Caco-2 (cell line): ENCODE data around the gene SHROOM3. TPM values are rescaled to one million over a fixed set of nuclear protein-coding genes. Genes with fewer than 3 reads are reported as not detected.

Source experiments
- BruUV-seq: library from RNA; stranded (reverse); fragments of 400-500 nt; replicated peaks from 2 replicates; lab custom pipeline; 2021; lab: Mats Ljungman, UMichigan
- CTCF ChIA-PET: fragments of 300-600 bp; sonication (Branson Sonifier 250); formaldehyde crosslinking; loops from one replicate; lab custom pipeline; 2022; ENCODE audit warnings: antibody characterized with exemption; lab: Charles Lee
- POLR2A ChIA-PET: fragments of 300-600 bp; sonication (Branson Sonifier 250); formaldehyde crosslinking; loops from one replicate; lab custom pipeline; 2022; ENCODE audit warnings: antibody characterized with exemption; lab: Charles Lee
- DNase-seq, 2 experiments: peaks; one replicate each; pipeline versions ENCODE4 v3.0.0 to v3.0.0-alpha.2; 2020 to 2022
- H3K27me3 ChIP-seq: replicated peaks from 2 replicates; pipeline ENCODE4 v1.6.0; 2011; ENCODE audit warnings: low read length; ENCODE audit not compliant: control insufficient read depth, insufficient read depth
- H3K36me3 ChIP-seq: 2 replicates; pipeline ENCODE4 v1.5.1; 2011; ENCODE audit warnings: low read length; ENCODE audit not compliant: control insufficient read depth, insufficient read depth
- H3K4me1 ChIP-seq: fragments of 250-450 bp; sonication (Bioruptor Pico); 2 replicates; pipeline ENCODE4 v1.5.1; 2020; ENCODE audit warnings: mild to moderate bottlenecking
- H3K4me3 ChIP-seq: 2 replicates; pipeline ENCODE4 v1.5.1; 2011; ENCODE audit warnings: low read depth, mild to moderate bottlenecking, control low read depth, low read length
- H3K9me3 ChIP-seq: fragments of 250-450 bp; sonication (Bioruptor Pico); 2 replicates; pipeline ENCODE4 v1.5.1; 2020; ENCODE audit warnings: mild to moderate bottlenecking, moderate library complexity
- H3K27ac Mint-ChIP-seq: one replicate; pipeline ENCODE4 v1.8.0; 2022; ENCODE audit warnings: mixed read lengths; ENCODE audit not compliant: unreplicated experiment
- H3K27me3 Mint-ChIP-seq: one replicate; pipeline ENCODE4 v1.8.0; 2022; ENCODE audit warnings: mixed read lengths; ENCODE audit not compliant: insufficient read depth, unreplicated experiment
- H3K36me3 Mint-ChIP-seq: one replicate; pipeline ENCODE4 v1.8.0; 2022; ENCODE audit warnings: mild to moderate bottlenecking, mixed read lengths; ENCODE audit not compliant: insufficient read depth, unreplicated experiment
- H3K4me1 Mint-ChIP-seq: one replicate; pipeline ENCODE4 v1.8.0; 2022; ENCODE audit warnings: low read depth, mixed read lengths; ENCODE audit not compliant: unreplicated experiment
- H3K4me3 Mint-ChIP-seq: one replicate; pipeline ENCODE4 v1.8.0; 2022; ENCODE audit warnings: mild to moderate bottlenecking, moderate library complexity, mixed read lengths; ENCODE audit not compliant: unreplicated experiment
- H3K9me3 Mint-ChIP-seq: one replicate; pipeline ENCODE4 v1.8.0; 2022; ENCODE audit warnings: mixed read lengths; ENCODE audit not compliant: unreplicated experiment
- intact Hi-C: fragments of 100-400 bp; cut with micrococcal nuclease; formaldehyde crosslinking; loops from one replicate; pipeline ENCODE4 v1.10.0; 2022; ENCODE audit not compliant: unreplicated experiment
- total RNA-seq: library from RNA; stranded (reverse); gene quantifications from 2 replicates; pipeline ENCODE4 v1.2.3, GENCODE V29; 2022
- TF ChIP-seq, protein P1 (sequence below), 2 experiments: fragments of 200-600 bp in 1 of 2; IDR thresholded peaks; 1 replicate in 1 of 2; 2 replicates in 1 of 2; pipeline versions ENCODE4 v1.5.1 to v1.8.0; 2011 to 2022; ENCODE audit warnings: antibody characterized with exemption in 1 of 2, control low read depth in 1 of 2, inconsistent platforms in 1 of 2, low read depth in 1 of 2, low read length in 1 of 2, mild to moderate bottlenecking in 1 of 2, moderate library complexity in 1 of 2; ENCODE audit not compliant: insufficient read depth in 1 of 2, severe bottlenecking in 1 of 2, unreplicated experiment in 1 of 2

The SHROOM3 gene
- total RNA-seq, 1 experiment from 2014 or later: 16.3 TPM

DNA sequence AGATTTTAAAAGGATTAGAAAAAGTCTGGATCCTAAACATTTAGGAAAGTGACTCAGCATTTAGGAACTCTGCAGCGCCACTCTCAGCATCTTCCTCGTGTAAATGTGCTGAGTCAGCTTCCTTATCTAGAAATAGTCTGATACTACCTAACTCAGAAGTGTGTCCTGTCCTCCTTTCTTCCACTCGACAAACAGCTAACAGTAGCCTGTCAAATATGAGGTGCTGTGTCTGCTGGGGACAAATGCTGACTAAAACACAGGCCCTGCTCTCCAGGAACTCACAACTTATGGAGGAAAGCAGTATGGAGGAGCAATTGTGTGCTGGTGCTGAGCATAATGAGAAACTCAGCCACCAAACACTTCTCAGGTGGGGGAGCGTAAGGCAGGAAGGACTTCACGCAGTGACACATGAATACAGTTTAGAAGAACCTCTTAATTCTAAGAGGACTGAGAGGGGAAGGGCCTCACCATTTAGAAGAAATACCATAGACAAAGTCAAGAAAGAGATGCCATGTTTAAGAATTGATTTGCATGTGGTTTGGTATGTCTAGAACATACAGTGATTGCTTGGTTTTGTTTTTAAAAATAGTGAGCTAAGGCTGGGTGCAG is 337.6 kb downstream of the SHROOM3 start:
- Mint-ChIP-seq H3K36me3 (peaks cover 42% of the 10 kb centered on the region), H3K27me3 (no peaks in the 10 kb centered on the region), H3K4me3 (no peak overlapping the region), H3K4me1 (peaks cover 6% of the 10 kb centered on the region), H3K9me3 (no peaks in the 10 kb centered on the region), H3K27ac (peak overlapping the region; percentile 11)
- TF ChIP-seq, protein P1, sequence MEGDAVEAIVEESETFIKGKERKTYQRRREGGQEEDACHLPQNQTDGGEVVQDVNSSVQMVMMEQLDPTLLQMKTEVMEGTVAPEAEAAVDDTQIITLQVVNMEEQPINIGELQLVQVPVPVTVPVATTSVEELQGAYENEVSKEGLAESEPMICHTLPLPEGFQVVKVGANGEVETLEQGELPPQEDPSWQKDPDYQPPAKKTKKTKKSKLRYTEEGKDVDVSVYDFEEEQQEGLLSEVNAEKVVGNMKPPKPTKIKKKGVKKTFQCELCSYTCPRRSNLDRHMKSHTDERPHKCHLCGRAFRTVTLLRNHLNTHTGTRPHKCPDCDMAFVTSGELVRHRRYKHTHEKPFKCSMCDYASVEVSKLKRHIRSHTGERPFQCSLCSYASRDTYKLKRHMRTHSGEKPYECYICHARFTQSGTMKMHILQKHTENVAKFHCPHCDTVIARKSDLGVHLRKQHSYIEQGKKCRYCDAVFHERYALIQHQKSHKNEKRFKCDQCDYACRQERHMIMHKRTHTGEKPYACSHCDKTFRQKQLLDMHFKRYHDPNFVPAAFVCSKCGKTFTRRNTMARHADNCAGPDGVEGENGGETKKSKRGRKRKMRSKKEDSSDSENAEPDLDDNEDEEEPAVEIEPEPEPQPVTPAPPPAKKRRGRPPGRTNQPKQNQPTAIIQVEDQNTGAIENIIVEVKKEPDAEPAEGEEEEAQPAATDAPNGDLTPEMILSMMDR (IDR thresholded peaks at IDR 0.05; ENCODE audit: insufficient read depth in 1 of 2, low read depth in 1 of 2, low read length in 1 of 2, severe bottlenecking in 1 of 2, unreplicated experiment in 1 of 2): no peak
- no TSS peak for BruUV-seq
- peaks cover 19% of the 10 kb centered on the region for H3K4me1 ChIP-seq
- peaks cover 3% of the 10 kb centered on the region for H3K36me3 ChIP-seq
- ChIA-PET POLR2A (no interaction called here), CTCF (no interaction called here)
- no peak for DNase-seq
- intact Hi-C loops: no loop called here
- no peak overlapping the region for H3K4me3 ChIP-seq
- no peaks in the 10 kb centered on the region for H3K9me3 ChIP-seq
- no peaks in the 10 kb centered on the region for H3K27me3 ChIP-seq

DNA sequence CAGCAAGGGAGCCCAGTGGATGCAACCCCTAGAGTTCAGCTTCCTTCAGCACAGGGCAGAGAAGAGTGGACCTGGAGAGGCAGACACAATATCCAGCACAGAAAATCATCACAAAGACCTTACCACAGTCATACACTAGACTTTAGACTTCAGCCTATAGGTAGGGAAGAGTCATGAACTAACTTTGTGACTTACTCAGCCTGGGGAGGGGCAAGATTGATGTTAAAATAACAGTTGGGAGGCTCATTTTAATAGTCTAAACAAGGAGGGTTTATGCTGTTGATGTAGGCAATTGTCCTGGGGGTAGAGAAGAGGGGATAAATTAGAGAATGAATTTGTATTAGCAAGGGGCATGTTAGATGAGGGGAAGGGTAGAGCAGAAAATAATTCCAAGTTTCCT is 338.7 kb downstream of the SHROOM3 start:
- H3K27ac Mint-ChIP-seq: no peak overlapping the region
- CTCF ChIA-PET: interaction anchor here (1.1 kb wide), 1 partner anchor 151 kb away, joined by 4 read pairs; no protein-coding TSS in a partner anchor
- Histone ChIP-seq H3K27me3 (no peaks in the 10 kb centered on the region), H3K9me3 (no peaks in the 10 kb centered on the region), H3K36me3 (peaks cover 3% of the 10 kb centered on the region), H3K4me1 (peaks cover 9% of the 10 kb centered on the region), H3K4me3 (no peak overlapping the region)
- no peaks in the 10 kb centered on the region for H3K9me3 Mint-ChIP-seq
- no peaks in the 10 kb centered on the region for H3K4me1 Mint-ChIP-seq
- POLR2A ChIA-PET: no interaction called here
- DNase-seq: no peak
- intact Hi-C loops: no loop called here
- BruUV-seq: no TSS peak
- no peaks in the 10 kb centered on the region for H3K27me3 Mint-ChIP-seq
- TF ChIP-seq, protein P1 (IDR thresholded peaks at IDR 0.05; ENCODE audit: insufficient read depth in 1 of 2, low read depth in 1 of 2, low read length in 1 of 2, severe bottlenecking in 1 of 2, unreplicated experiment in 1 of 2): no peak
- peaks cover 44% of the 10 kb centered on the region for H3K36me3 Mint-ChIP-seq
- no peak overlapping the region for H3K4me3 Mint-ChIP-seq

DNA sequence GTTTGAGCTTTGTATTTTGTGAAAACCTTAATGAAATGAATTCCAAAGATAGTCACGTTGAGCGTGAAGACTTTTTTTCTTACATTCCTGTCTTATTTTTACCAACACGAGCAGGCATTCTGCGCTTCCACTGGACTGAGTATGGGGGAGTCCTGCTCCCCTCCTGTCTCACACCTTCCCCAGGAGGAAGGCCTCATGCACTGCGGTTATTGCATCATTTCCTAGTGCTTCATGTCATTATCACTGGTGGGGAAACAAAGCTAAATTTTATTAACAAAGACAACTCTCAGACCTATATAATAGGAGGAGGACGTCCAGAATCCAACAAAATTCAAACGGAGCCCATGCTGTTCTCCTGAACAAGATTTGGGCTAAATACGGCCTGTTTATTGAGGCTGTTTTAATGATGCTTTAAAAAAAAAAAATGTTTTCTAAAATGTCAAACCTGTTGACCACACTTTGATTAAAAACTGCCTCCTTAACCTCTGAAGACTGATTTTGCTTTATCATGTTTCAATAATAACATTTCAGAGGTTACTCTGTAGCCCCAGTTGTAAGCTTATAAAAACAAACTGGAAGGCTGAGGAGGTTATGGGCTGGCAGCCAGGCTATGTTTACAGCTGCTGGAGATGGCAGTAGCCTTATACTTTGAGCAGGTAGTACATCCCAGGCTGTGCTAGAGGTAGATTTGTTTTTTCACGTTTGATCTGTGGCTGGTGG is 344.9 kb downstream of the SHROOM3 start:
- no peak for DNase-seq
- Mint-ChIP-seq H3K36me3 (peaks cover 22% of the 10 kb centered on the region), H3K27me3 (no peaks in the 10 kb centered on the region), H3K27ac (peak overlapping the region; percentile 22), H3K9me3 (no peaks in the 10 kb centered on the region), H3K4me1 (peaks cover 13% of the 10 kb centered on the region), H3K4me3 (no peak overlapping the region)
- peaks cover 22% of the 10 kb centered on the region for H3K4me1 ChIP-seq
- H3K27me3 ChIP-seq: no peaks in the 10 kb centered on the region
- no peaks in the 10 kb centered on the region for H3K9me3 ChIP-seq
- no peaks in the 10 kb centered on the region for H3K36me3 ChIP-seq
- no TSS peak for BruUV-seq
- CTCF ChIA-PET: no interaction called here
- TF ChIP-seq, protein P1 (IDR thresholded peaks at IDR 0.05; ENCODE audit: insufficient read depth in 1 of 2, low read depth in 1 of 2, low read length in 1 of 2, severe bottlenecking in 1 of 2, unreplicated experiment in 1 of 2): no peak
- intact Hi-C loops: loop anchor here (5.0 kb wide), 2 partner anchors 77 to 117 kb away; partner anchors contain the start of gene SOWAHB
- POLR2A ChIA-PET: no interaction called here
- H3K4me3 ChIP-seq: no peak overlapping the region
